Measurements from ENCODE around the gene C11orf91. TPM values are rescaled to one million over a fixed set of nuclear protein-coding genes. Genes with fewer than 3 reads are reported as not detected.

Gene C11orf91
- total and polyA plus RNA-seq, 2 of the 8 experiments (the other 6 are each of a cell fraction or from before 2014, with no cell fraction given), result not detected

GRCh38 chr11:33682446-33682845 lies 18.2 kb downstream of the C11orf91 start:
- Histone ChIP-seq H3K23me2 (ENCODE audit: low read depth, low read length) (no peaks in the 10 kb centered on the region), H3K79me1 (ENCODE audit: low read depth, low read length) (no peaks in the 10 kb centered on the region), H3K4me3 (ENCODE audit: extremely low read depth in 1 of 4, insufficient read depth in 2 of 4, low read depth in 3 of 4, low read length in 4 of 4) (no peak overlapping the region), H2AK5ac (ENCODE audit: low read depth, low read length) (no peak overlapping the region; the same call in 1 of the 2 replicates), H4K91ac (replicated peaks; ENCODE audit: insufficient read length, low read length) (no peak overlapping the region), H3K4me1 (replicated peaks in 1 of 4; ENCODE audit: control insufficient read depth in 3 of 4, insufficient read depth in 4 of 4, low read length in 3 of 4) (peaks cover 0 to 9% (median 4%) of the 10 kb centered on the region in 4 experiments; a peak in 4 of 7 replicates), H3K23ac (ENCODE audit: insufficient read length) (no peak overlapping the region), H3K18ac (ENCODE audit: extremely low read depth, low read length) (no peak overlapping the region), H2BK5ac (ENCODE audit: low read depth, low read length) (no peak overlapping the region), H4K5ac (ENCODE audit: insufficient read length, low read depth, low read length) (no peak overlapping the region), H2AFZ (ENCODE audit: low read length) (0 out of 2 replicates have a peak overlapping the region, but pooled peaks have one; percentile 63), H3K4ac (replicated peaks; ENCODE audit: insufficient read length, low read depth, low read length) (no peak overlapping the region), H3K9me3 (ENCODE audit: insufficient read depth in 2 of 2, low read depth in 1 of 2, low read length in 1 of 2) (no peaks in the 10 kb centered on the region), H3K27me3 (replicated peaks in 1 of 4; ENCODE audit: control insufficient read depth in 3 of 4, extremely low read depth in 1 of 4, insufficient read depth in 3 of 4, low read length in 3 of 4) (no peaks in the 10 kb centered on the region), H3K9ac (replicated peaks in 1 of 4; ENCODE audit: extremely low read depth in 1 of 4, low read depth in 3 of 4, low read length in 3 of 4) (no peak overlapping the region), H3K79me2 (ENCODE audit: control insufficient read depth in 1 of 2, insufficient read depth in 2 of 2, low read length in 2 of 2) (no peaks in the 10 kb centered on the region), H3K4me2 (ENCODE audit: insufficient read depth in 1 of 2, low read depth in 2 of 2, low read length in 2 of 2) (no peak overlapping the region), H3K56ac (replicated peaks; ENCODE audit: insufficient read length, low read depth, low read length) (no peak overlapping the region), H4K20me1 (replicated peaks in 1 of 2; ENCODE audit: control insufficient read depth in 1 of 2, insufficient read depth in 2 of 2, low read length in 2 of 2) (no peaks in the 10 kb centered on the region), H4K8ac (ENCODE audit: extremely low read depth, insufficient read depth, low read length) (no peak overlapping the region), H3K36me3 (ENCODE audit: control insufficient read depth in 2 of 4, insufficient read depth in 4 of 4, low read length in 3 of 4) (no peaks in the 10 kb centered on the region), H3K14ac (ENCODE audit: insufficient read length) (no peak overlapping the region), H2BK20ac (ENCODE audit: low read length) (peak overlapping the region; percentile 80; the same call in 1 of the 2 replicates), H2BK15ac (ENCODE audit: low read length) (no peak overlapping the region), H3K27ac (ENCODE audit: low read depth, low read length) (no peak overlapping the region), H2BK12ac (ENCODE audit: low read depth, low read length) (peak overlapping the region; percentile 77; the same call in 1 of the 2 replicates), H2BK120ac (replicated peaks; ENCODE audit: low read depth, low read length) (no peak overlapping the region)
- FAIRE-seq, result no peak
- WGBS, 2 experiments (ENCODE audit: extremely low coverage in 1 of 2, insufficient coverage in 1 of 2, insufficient read length in 1 of 2, insufficient replicate concordance in 2 of 2, low coverage in 1 of 2, low lambda C conversion rate in 2 of 2, missing lambda C conversion rate in 1 of 2), result 81% methylated on average over 4 of the region's 4 CpGs; no CpG with 5 or more reads in 1 of the 2 experiments
- ChIA-PET CTCF (ENCODE audit: partially characterized antibody) (interaction anchor here (0.6 to 14.5 kb wide), 15 partner anchors 9 to 658 kb away, joined by 3 to 167 read pairs (median 3); no protein-coding TSS in a partner anchor), POLR2A (ENCODE audit: partially characterized antibody) (no interaction called here)
- DNase-seq (ENCODE audit: low read depth in 1 of 2, low spot score in 2 of 2), result no peak
- no peak for TF ChIP-seq HDAC6 (IDR thresholded peaks at IDR 0.05; ENCODE audit: low read depth, low read length)
- TF ChIP-seq ATF2 (IDR thresholded peaks at IDR 0.05; ENCODE audit: low read length), result no peak
- peak; percentile 27 to 49 (median 31); a peak in 3 of 4 replicates for TF ChIP-seq CTCF (IDR thresholded peaks at IDR 0.05; ENCODE audit: control extremely low read depth in 1 of 3, insufficient read depth in 1 of 3, low read depth in 1 of 3, low read length in 3 of 3)
- no peak for TF ChIP-seq ATF3 (IDR thresholded peaks at IDR 0.05; ENCODE audit: insufficient read depth, low read depth, low read length)
- TF ChIP-seq SRF (IDR thresholded peaks at IDR 0.05; ENCODE audit: low read depth, low read length), result no peak
- no peak for TF ChIP-seq CHD1 (IDR thresholded peaks at IDR 0.05; ENCODE audit: low read depth, low read length)
- no peak for TF ChIP-seq RXRA (IDR thresholded peaks at IDR 0.05; ENCODE audit: insufficient read depth, low read depth, low read length)
- TF ChIP-seq RAD21 (IDR thresholded peaks at IDR 0.05 in 1 of 2, conservative IDR thresholded peaks at IDR 0.05 in 1 of 2; ENCODE audit: low read depth in 2 of 2, low read length in 2 of 2), result peak; percentile 63 to 67

Data from H1 (cell line).